A673 (cell line): Measurements from ENCODE around the gene NFKBIA.

ENCODE experiments used
- CTCF ChIP-seq: fragments of 300-800, 200-600 bp; sonication (generic); conservative IDR thresholded peaks from 2 replicates; pipeline ENCODE4 v1.5.1; 2017; ENCODE audit warnings: low read depth, mild to moderate bottlenecking, antibody characterized with exemption, low read length, moderate library complexity, mixed read lengths
- EZH2 ChIP-seq: fragments of 200-600 bp; sonication (generic); IDR thresholded peaks from 2 replicates; pipeline ENCODE4 v1.6.1; 2017; ENCODE audit warnings: borderline replicate concordance, low read depth, mild to moderate bottlenecking, mixed read lengths, antibody characterized with exemption, low read length; ENCODE audit not compliant: poor library complexity, severe bottlenecking

GRCh38 chr14:35395283-35395682 is 9.3 kb downstream of the NFKBIA start:
- TF ChIP-seq CTCF, result no peak
- no peak for TF ChIP-seq EZH2
